Epithelial cell of prostate (primary cell): Measurements from ENCODE around the gene SUPT3H.
"Not testable (repeated sequence)": the region's sequence is repeated elsewhere in the genome, so short reads cannot be mapped to it uniquely, and the experiment has no call there.

Source experiments
- DNase-seq: peaks from one replicate; pipeline ENCODE4 v3.0.0-alpha.2; 2011; ENCODE audit warnings: low read depth, low spot score
- H3K27ac ChIP-seq: fragments of 450-650 bp; 2 replicates; pipeline ENCODE4 v1.5.1; 2017; ENCODE audit warnings: mild to moderate bottlenecking

Gene SUPT3H

DNA sequence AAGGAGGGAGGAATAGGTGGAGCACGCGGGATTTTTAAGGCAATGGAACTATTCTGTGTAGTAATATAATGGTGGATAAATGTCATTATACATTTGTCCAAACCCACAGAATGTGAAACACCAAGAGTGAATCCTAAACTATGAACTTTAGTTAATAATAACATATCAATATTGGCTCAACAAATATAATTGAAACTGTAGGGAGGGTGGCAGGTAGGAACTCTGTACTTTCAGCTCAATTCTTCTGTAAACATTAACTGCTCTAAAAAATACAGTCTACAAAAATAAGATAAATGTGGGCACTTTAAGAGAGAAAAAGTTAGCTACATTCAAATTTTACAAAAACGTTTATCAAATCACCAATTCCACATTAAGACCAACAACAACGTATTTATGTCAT lies 186.3 kb downstream of the SUPT3H start:
- no peak overlapping the region for H3K27ac ChIP-seq
- DNase-seq = no peak

DNA sequence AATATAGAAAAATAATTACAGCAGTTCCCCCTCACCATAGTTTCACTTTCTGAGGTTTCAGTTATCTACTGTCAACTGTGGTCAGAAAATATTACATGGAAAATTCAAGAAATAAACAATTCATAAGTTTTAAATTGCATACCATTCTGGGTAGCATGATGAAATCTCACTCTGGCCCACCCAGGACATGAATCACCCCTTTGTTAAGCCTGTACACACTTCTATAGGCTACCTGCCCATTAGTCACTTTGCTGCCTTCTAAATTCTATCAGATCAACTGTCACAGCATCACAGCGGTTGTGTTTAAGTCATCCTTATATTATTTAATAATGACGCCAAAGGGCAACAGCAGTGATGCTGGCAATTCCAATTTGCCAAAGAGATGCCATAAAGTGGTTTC lies 189.9 kb downstream of the SUPT3H start:
- peak; percentile 60 for DNase-seq
- H3K27ac ChIP-seq = peak overlapping the region; percentile 56

DNA sequence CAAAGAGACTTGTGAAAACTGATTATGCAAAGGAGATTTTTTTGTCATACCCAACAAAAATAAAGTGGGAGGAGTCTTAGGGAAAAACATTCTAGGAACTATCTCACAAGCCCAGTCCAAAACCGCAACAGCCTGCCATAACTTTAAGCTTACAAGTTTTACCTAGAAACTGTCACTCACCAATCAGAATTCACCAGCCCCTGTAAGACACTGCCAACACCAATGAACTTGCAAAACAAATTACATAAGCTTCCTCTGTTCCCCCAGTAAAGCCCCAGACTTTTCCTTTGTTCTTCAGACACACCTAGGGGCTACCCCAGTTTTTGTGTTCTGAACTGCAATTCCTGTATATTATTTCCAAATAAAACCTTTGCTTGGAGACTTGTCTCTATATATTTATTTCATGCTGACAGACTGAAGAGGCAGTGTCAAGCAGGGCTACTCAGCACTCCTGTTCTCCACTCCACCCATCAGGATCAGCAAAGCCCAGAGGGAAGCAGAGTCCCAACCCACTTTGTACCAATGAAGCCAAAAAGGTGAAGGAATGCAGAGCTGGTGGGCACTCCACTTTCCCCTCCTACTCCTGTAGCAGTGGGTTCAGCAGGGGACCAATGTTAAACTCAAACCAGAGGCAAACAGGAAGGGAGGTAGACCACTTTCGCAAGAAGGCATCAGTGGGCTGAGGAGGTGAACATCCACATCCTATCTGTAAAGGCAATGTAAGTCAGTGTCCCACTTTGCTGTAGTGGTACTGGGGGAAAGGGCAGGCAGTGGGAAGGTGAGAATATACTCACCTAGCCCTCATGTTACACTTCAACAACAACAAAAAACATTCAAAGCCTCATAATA lies 192.1 kb downstream of the SUPT3H start:
- no peak for DNase-seq
- no peak overlapping the region for H3K27ac ChIP-seq

DNA sequence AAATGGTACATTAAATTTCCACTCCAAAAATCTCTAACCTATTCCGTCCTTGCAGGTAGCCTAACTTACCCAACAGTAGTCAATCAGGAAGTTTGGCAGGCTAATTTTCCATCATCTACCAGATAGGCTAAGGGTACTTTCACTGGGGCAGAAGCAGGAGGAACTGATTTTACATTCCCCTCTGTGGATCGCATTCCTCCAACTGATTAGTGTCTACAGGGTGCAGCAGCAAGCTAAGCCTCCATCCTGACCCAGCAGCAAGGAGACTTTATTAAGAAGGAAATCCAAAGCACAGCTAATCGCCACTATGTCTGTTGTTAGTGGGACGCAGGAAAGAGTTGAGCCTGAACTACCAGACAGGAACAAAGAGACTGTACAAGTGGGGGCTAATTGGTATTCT lies 192.8 kb downstream of the SUPT3H start:
- DNase-seq = no peak
- H3K27ac ChIP-seq = no peak overlapping the region

DNA sequence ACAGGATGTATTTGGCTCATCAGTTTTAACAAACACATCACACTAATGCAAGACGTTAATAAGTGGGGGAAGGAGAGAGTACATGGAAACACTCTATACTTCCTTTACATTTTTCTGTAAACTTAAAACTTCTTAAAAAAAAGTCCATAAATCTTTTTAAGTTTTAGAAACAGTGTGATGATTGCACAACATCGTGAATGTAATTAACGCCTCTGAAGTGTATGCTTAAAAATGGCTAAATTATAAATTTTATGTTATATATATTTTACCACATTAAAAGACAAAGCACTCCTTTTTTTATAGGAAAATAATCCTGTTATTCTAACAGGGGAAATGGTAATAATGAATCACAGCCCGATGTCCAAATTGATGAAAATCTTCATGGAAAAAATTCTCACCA lies 193.7 kb downstream of the SUPT3H start:
- no peak for DNase-seq
- no peak overlapping the region for H3K27ac ChIP-seq

DNA sequence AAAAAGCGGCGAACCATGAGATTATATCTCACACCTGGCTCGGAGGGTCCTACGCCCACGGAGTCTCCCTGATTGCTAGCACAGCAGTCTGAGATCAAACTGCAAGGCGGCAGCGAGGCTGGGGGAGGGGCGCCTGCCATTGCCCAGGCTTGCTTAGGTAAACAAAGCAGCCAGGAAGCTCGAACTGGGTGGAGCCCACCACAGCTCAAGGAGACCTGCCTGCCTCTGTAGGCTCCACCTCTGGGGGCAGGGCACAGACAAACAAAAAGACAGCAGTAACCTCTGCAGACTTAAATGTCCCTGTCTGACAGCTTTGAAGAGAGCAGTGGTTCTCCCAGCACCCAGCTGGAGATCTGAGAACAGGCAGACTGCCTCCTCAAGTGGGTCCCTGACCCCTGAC lies 201.4 kb downstream of the SUPT3H start:
- not testable (repeated sequence) for DNase-seq, H3K27ac ChIP-seq

DNA sequence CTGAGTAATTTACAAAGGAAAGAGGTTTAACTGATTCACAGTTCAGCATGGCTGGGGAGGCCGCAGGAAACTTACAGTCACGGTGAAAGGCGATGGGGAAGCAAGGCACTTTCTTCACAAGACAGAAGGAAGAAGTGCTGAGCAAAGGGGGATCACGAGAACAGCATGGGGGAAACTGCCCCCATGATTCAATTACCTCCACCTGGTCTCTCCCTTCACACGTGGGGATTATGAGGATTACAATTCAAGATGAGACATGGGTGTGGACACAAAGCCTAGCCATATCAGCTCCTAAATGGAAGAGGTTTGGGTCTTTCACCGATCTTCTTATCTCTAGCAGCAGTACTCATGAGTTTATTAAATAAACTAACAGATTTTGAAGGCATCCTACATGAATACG lies 202.5 kb downstream of the SUPT3H start:
- DNase-seq = no peak
- H3K27ac ChIP-seq = no peak overlapping the region

DNA sequence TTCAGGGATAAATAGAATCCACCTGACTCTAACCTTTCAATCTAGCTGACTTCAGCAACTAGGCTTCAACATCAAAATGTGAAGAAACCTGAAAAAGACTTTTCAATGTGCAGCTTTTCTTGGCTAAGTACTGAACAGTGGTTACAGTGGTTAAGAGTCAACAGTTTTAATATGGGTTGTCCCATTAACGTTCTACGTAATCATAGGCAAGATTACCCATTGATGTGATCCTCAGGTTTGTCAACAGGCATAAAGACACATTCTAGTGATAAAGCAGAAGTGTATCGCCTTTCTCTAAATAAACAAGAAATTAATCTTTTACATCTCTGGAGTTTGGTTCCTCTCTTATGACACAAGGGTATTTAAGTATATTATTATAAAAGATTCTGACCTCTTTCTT lies 203.7 kb downstream of the SUPT3H start:
- no peak overlapping the region for H3K27ac ChIP-seq
- DNase-seq = no peak

DNA sequence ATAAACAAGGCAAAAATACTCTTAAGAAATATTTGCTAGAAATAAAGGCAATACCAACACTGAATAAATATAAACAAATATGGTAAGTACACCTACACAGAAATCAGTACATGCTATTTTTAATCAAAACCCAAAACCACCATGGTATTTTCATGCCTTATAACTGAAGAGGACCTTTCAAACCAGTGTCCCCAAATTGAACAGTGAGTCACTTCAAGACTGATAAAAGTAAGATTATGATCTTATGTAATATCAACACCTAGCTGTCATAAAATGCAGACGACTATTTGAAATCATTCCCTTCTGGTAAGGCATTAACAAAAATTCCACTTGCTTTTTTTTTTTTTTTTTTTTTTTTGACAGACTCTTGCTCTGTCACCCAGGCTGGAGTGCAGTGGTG lies 206.4 kb downstream of the SUPT3H start:
- no peak for DNase-seq
- H3K27ac ChIP-seq = no peak overlapping the region

DNA sequence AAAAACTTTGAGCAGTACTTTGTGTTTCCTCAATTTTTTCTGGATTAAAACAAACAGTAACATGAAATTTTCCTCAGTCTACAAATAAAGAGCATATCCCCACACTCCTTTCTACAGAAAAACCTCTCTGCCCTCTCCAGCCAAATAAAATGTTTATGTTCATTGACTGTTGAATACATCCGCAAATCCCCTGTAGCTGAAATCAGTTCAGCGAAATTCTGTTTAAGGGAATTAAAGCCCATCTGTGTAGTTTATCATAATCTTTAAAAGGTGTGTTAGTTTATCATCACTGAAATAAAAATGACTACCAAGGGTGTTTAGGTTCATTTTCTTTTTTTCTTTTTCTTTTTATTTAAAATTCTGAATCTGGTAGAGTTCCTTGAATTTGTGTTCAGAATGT lies 207.4 kb downstream of the SUPT3H start:
- no peak overlapping the region for H3K27ac ChIP-seq
- DNase-seq = no peak

DNA sequence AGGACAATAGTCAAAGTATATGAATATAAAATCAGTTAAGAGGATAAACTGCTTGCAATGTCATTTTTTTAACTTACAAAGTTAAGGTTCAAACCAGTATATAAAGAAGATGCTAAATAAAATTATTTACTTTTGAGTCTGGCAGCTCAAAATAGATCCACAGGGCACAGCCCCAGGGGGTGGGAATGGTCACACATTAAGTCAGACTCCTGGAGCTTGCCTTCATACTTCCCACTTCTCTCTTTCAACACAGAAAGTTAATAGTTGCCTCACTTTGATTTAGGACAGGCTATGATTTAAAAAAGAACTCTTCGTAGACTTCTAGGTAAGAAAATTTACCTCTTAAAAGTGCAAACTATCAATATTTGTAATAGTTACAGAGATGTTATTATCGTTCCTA lies 207.9 kb downstream of the SUPT3H start:
- H3K27ac ChIP-seq = no peak overlapping the region
- no peak for DNase-seq

DNA sequence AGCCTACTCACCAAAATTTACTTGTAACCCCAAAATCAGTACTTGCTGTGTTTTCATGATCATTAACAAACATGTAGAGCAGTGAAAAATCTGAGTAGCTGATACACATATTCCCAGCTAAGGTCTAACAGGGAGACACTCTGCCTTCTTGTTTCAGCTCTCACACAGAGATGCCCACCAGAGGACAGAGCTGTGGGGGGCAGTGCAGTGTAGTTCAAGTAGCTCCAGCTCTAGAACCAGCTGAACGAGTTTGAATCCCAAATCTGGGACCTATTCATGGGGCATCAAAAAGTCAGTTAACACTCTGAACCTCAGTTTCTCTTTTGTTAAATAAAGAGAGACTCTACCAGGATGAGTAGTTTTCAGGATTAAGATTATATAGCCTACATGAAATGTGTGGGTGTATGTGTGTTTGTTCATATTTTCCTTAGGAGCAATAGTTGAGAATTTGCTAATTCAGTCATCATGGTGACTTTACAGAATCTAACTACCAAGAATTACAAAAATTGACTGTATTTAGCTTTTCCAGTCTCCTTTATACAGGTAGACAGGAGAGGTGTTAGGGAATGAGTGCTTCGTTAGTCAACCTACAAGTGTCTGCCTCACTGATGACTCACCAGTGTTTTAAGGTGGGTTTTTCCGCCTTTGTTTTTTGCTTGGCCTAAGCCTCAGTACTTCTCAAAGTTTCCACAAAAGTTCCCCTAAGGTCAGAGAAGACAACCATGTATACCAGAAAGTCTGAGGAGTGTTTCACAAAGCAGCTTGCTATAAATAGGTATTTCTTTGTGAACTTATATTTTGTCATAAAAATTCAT lies 213.6 kb downstream of the SUPT3H start:
- no peak overlapping the region for H3K27ac ChIP-seq
- DNase-seq = peak; percentile 34

DNA sequence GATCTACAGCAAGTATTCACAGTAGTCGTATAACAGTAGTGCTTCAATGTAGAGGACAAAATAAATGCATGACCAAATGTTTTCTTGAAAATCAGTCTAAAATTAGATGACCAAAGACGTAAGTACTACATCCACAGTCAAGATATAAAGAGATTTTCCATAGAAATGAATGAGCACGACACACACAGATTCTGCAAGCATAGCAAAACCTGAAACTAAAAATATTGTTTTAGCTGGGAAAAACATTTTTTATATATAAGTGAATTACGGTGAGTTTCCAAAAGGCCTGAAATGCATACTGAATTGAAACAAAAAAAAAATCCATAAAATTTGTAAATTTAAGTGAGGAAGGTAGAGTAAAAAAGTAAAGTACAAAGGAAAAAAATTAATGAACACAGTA lies 217.4 kb downstream of the SUPT3H start:
- DNase-seq = no peak
- H3K27ac ChIP-seq = no peak overlapping the region

DNA sequence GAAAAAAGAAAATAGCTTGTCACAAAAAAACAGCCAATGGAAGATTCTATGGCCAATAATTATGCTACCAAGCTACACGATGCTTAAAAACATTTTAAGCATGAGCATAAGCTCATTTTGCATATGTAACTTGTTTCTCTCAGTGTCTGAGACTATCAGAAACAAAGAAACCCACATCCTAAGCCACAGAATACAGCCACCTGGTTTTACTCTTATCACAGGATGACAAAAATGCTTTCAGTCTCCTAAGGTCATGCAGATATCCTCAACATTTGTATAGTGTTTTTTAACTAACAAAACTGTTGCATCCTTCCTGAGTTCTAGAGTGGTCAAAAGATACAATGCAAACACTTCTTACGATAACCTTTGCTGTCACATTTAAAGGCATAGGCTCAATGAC lies 221.7 kb downstream of the SUPT3H start:
- no peak overlapping the region for H3K27ac ChIP-seq
- DNase-seq = no peak

DNA sequence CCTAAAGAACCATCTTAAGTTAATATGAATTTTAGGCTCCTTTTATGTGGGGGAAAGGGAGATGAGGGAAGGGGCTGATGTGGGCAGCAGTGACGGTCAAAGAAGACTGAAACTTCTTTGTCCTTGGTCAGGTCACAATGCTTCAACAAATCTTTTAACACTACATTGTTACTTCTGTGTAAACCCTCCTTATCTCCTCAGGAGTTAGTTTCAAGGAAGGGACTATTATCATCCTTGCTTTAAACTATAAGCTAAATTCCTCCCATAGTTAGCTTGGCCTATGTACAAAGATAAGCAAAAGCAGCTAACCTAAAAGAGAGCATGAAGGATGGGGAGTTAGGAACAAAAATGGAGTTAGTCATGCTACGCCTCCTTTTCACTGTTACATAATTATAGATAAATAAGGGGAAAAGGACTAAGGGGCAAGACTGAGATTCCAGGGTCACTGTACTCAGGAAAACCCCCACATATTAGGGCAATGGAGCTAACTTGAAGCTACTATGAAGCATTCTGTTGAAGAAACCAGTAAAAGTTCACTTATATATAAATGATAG lies 222.3 kb downstream of the SUPT3H start:
- DNase-seq = no peak
- no peak overlapping the region for H3K27ac ChIP-seq

DNA sequence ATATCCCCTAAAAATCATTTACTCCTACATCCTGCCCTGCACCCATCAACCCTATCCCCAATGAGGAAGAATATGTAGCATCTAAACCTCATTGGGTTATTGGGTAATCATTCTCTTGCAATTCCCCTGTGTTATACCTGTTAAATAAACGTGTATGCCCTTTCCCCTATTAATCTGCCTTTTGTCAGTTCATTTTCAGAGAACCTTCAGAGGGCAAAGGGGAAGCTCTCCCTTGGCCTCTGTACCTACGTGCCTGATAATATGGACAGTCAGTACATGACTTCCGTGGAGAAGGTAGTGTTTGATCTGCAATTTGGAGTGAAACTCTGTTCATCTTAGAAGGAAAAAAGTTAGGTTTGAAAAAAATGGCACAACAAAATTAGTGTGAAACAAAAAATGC lies 223.1 kb downstream of the SUPT3H start:
- no peak overlapping the region for H3K27ac ChIP-seq
- DNase-seq = no peak

DNA sequence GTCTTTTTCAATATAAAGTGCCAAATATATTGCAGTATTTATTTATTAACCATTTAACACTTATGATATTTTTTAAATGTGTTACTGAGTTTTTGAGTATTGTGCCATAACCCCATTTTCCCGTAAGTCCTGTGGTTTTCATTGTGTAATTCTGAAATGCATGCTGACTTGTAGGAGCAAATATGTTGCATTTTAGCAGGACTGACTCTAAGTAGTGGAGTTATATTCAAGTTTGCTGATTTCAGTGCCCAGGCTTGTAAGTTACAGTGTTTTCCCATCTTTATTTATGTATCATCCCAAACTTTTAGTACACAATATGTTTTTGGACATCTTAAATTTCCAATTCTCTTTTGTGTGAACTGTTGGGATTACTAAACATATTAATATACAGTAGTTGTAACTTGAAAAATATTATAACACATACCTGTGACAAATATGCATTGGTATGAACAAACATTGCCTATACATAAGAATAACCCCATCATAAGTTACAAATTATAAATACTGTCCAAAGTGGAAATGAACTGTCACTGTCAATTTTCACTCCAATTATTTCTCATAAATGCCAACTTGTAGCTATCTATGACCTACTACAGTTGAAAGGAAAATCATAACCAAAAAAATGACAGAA lies 228.9 kb downstream of the SUPT3H start:
- H3K27ac ChIP-seq = no peak overlapping the region
- no peak for DNase-seq

DNA sequence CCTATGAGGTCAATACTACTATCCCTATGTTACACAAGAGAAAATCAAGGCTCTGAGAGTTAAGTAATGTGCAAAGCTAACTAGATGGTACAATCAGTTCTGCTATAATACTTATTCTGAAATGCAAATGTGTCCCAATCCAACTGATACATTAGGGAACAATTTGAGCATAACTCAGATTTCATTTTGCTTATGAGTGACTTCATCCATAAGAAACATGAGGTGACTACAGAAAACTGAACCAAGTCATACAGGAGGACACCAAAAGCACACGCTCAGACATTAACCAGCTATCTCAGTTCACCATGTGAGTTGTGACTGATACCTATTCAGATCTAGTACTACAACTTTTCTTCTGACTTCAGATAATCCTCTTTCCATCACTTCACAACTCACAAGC lies 229.5 kb downstream of the SUPT3H start:
- no peak for DNase-seq
- no peak overlapping the region for H3K27ac ChIP-seq

DNA sequence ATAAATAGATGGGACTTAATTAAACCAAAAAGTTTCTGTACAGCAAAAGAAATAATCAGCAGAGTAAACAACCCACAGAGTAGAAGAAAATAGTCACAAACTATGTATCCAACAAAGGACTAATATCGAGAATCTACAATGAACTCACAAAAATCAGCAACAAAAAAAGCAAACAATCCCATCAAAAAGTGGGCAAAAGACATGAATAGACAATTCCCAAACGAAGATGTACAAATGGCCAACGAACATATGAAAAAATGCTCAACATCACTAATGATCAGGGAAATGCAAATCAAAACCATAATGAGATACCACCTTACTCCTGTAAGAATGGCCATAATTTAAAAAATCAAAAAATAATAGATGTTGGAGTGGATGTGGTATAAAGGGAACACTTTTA lies 232.1 kb downstream of the SUPT3H start:
- not testable (repeated sequence) for DNase-seq

DNA sequence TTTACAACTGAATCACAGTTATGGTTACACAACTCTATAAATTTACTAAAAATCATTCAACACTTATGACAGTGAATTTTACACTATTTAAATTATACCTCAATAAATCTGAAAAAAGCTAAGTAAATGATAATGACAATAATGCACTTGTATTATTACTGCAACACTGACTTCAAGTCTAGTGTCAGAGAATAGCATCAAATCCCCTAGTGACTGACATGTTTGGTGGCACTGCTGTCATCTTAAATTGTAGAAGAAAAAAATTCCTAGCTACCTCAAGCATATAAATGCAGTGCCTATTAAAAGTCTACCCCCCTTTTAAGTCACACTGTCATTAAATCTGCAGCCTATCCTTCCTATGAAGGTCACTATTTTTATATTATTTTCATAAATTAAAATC lies 239.0 kb downstream of the SUPT3H start:
- H3K27ac ChIP-seq = no peak overlapping the region
- no peak for DNase-seq

More for the DNA sequence above, 232.1 kb downstream of the SUPT3H start:
- H3K27ac ChIP-seq = not testable (repeated sequence)

DNA sequence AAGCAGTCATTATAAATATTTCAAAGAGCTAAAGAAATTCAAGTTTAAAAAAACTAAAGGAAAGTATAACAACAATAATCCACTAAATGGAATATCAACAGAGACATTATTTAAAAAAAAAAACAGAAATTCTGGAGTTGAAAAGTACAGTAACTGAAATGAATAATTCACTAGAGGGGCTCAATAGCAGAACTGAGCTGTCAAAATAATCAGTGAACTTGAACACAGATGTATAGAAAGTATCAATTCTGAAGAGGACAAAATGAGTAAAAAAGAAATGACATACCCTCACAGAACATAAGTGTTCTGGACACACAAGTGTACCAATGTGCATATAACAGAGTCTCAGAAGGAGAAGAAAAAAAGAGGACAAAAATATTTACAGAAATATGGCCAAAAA lies 241.2 kb downstream of the SUPT3H start:
- no peak for DNase-seq

More for the DNA sequence above, 241.2 kb downstream of the SUPT3H start:
- H3K27ac ChIP-seq = no peak overlapping the region
